Measurements from ENCODE around the gene OPRL1. TPM values are rescaled to one million over a fixed set of nuclear protein-coding genes. Genes with fewer than 3 reads are reported as not detected.
A peak's percentile ranks its signal among the peaks of the same experiment; 100 is the strongest.

The OPRL1 gene
- total RNA-seq, 3 donors from 2014 or later: 1.6 to 3.4 (median 2.3) TPM

DNA sequence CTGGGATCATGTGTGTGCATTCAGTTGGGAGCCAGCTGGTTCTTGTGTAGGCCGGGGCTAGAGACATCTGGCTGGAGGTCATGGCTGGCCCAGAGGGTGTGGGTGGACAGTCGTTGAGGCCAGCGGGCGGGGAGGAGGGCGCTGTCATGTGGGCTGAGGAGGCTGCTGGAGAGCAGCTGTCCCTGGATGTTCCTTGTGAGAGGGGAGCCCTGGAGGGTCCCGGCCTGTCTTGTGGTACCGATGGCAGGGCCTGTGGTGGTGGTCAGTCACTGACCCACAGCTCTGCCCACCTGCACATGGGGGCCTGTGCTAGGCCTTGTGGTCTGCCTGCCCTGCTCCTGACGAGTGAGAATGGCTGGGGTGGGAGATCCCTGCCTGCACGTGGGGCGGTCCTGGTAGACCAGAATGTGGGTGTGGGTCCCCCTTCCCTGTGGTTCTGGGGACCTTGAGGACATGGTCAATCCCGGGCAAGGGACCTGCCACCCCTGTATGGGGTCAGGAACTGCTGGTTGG, 45.8 kb upstream of the OPRL1 start:
- Histone ChIP-seq H3K4me3 (no peak overlapping the region), H3K27me3 (no peaks in the 10 kb centered on the region), H3K27ac (peak overlapping the region in 1 of 2 donors; percentile 38), H3K36me3 (no peaks in the 10 kb centered on the region), H3K9me3 (no peaks in the 10 kb centered on the region), H3K4me1 (no peaks in the 10 kb centered on the region)
- intact Hi-C loops (cut with DNase I; ENCODE audit: low total_unique reads): no loop called here
- TF ChIP-seq, protein P1, sequence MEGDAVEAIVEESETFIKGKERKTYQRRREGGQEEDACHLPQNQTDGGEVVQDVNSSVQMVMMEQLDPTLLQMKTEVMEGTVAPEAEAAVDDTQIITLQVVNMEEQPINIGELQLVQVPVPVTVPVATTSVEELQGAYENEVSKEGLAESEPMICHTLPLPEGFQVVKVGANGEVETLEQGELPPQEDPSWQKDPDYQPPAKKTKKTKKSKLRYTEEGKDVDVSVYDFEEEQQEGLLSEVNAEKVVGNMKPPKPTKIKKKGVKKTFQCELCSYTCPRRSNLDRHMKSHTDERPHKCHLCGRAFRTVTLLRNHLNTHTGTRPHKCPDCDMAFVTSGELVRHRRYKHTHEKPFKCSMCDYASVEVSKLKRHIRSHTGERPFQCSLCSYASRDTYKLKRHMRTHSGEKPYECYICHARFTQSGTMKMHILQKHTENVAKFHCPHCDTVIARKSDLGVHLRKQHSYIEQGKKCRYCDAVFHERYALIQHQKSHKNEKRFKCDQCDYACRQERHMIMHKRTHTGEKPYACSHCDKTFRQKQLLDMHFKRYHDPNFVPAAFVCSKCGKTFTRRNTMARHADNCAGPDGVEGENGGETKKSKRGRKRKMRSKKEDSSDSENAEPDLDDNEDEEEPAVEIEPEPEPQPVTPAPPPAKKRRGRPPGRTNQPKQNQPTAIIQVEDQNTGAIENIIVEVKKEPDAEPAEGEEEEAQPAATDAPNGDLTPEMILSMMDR (IDR thresholded peaks at IDR 0.05): no peak
- no peak for TF ChIP-seq POLR2A (IDR thresholded peaks at IDR 0.05)
- TF ChIP-seq POLR2AphosphoS5 (IDR thresholded peaks at IDR 0.05): no peak
- DNase-seq (ENCODE audit: low spot score in 2 of 2): no peak

DNA sequence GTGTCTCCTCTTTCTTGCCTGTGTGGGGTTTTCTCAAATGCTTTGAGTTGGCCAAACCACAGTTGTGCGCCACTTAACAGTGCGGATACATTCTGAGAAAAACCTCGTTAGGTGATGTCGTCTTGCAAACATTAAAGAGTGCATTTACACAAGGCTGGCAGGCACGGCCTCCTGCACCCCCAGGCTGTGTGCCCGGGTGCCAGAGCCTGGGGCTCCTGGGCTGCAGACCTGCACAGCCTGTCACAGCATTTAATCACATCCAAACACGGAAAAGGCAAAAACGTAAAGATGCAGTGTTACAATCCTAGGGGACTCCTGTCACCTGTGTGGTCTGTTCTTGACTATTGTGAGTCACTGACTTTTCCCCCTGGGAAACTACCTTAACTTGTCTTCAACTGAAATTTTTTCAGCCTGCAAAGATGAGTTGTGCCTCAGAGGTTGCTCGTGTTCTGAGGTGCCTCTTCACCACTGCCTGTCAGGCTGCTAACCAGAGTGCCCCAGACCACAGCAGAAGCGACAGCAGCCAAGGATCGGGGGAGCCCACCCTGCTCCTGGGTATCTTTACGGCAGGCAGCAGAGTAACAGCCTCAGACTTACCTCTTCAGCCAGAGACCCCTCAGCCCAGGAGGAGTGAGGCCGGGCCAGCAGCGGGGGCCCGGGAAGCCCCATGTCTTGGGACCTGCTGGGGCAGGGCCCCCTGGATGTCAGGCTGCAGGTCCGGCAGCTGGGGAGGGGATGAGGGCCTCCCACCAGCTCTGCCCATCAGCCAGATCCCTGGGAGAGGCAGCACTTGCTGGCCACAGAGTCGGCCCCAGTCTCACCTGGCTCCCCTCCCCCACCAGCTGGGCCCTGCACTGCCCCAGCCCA, 44.6 kb upstream of the OPRL1 start:
- Histone ChIP-seq H3K27ac (no peak overlapping the region), H3K9me3 (no peaks in the 10 kb centered on the region), H3K4me3 (no peak overlapping the region), H3K4me1 (no peaks in the 10 kb centered on the region), H3K36me3 (no peaks in the 10 kb centered on the region), H3K27me3 (peaks cover 0 to under 1% of the 10 kb centered on the region in 2 donors)
- DNase-seq (ENCODE audit: low spot score in 2 of 2): no peak
- intact Hi-C loops (cut with DNase I; ENCODE audit: low total_unique reads): no loop called here
- TF ChIP-seq, protein P1 (IDR thresholded peaks at IDR 0.05): no peak
- TF ChIP-seq POLR2A (IDR thresholded peaks at IDR 0.05) (no peak), POLR2AphosphoS5 (IDR thresholded peaks at IDR 0.05) (no peak)

DNA sequence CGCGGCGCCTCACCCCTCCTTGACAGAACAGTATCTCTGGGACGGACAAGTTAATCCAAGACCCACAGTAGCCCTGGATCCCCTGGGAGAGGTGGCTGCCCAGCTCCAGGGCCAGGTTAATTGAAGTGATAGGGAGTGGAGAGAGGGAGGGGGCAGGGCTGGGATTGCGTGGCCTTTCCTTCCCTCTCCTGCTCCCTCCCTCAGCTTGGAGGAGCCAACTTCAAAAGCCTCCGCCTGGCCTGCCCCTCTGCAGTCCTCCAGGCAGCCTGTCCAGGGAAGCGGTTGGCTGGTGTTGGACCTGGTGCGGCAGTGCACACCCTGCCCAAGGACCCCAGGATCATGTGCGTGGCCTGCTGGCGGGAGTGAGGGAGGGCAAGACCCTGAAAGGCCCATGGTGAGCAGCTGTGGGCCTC, 43.9 kb upstream of the OPRL1 start, which contains the start of gene C20orf204:
Gene C20orf204 (plus strand): TSS at position 250 of the 413 bp plus-strand sequence. CDS start 142 bp downstream, at position 392.
- no peak within 1 kb of the TSS for H3K27ac ChIP-seq
- H3K9me3 ChIP-seq: no peaks in the 10 kb centered on the region
- TF ChIP-seq, protein P1 (IDR thresholded peaks at IDR 0.05): no peak
- TF ChIP-seq POLR2A (IDR thresholded peaks at IDR 0.05) (no peak), POLR2AphosphoS5 (IDR thresholded peaks at IDR 0.05) (no peak)
- H3K4me3 ChIP-seq: no peak within 1 kb of the TSS
- H3K27me3 ChIP-seq: peaks cover 0 to 5% of the 10 kb centered on the region in 2 donors
- DNase-seq (ENCODE audit: low spot score in 2 of 2): no peak
- intact Hi-C loops (cut with DNase I; ENCODE audit: low total_unique reads): no loop called here
- no peaks in the 10 kb centered on the region for H3K36me3 ChIP-seq
- no peaks in the 10 kb centered on the region for H3K4me1 ChIP-seq

DNA sequence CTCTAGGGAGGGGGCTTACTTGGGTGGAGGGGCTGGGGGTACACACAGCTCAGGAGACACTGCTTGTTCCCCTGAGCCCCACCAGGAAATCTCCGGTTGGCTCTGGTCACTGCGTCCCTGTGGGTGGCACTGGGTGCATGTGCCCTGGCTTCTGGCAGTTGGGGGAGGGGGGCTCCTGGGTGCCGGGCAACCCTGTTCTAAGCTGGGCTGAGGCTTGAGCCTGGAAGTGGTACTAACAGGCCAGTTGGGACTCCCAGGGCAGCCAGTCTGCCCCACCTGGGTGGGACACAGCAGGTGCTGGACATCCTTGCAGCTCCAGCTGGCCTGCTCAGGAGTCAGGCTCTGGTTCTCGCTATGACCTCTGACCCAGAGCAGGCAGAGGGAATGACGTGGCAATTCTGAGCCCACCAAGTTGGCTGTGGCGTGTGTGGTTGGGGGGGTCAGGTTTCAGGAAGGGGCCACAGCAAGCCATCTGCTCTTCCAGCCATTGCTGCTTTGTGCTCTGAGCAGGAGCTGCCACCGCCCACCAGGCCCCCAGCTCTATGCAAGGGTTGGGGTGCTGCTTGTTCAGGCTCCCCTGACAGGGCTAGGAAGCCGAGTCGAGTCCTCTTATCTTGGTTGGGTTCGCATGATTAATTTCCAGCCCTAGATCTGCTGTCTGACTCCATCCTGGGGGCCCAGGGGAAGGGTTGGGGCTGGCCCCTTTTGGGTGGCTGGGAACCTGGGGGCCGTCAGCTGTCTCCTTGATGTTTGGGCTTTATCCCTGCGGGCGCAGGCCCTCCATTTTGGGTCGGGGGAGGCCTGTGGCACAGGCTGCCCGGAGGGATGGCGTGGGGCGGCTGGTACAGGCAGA, 43.3 kb upstream of the OPRL1 start:
- Histone ChIP-seq H3K4me3 (no peak overlapping the region), H3K36me3 (no peaks in the 10 kb centered on the region), H3K27ac (no peak overlapping the region), H3K4me1 (no peaks in the 10 kb centered on the region), H3K27me3 (peaks cover 0 to 11% of the 10 kb centered on the region in 2 donors), H3K9me3 (no peaks in the 10 kb centered on the region)
- intact Hi-C loops (cut with DNase I; ENCODE audit: low total_unique reads): no loop called here
- TF ChIP-seq POLR2A (IDR thresholded peaks at IDR 0.05) (no peak), POLR2AphosphoS5 (IDR thresholded peaks at IDR 0.05) (no peak)
- TF ChIP-seq, protein P1 (IDR thresholded peaks at IDR 0.05): no peak
- DNase-seq (ENCODE audit: low spot score in 2 of 2): no peak

Measured in breast epithelium (tissue), 4 donors.